ENCODE data around the gene SMPD4.
"Not testable (repeated sequence)": the region's sequence is repeated elsewhere in the genome, so short reads cannot be mapped to it uniquely, and the experiment has no call there.

- not testable (repeated sequence) for TF ChIP-seq CTCF (IDR thresholded peaks at IDR 0.05; ENCODE audit: low read depth, low read length); EZH2phosphoT487 (IDR thresholded peaks at IDR 0.05; ENCODE audit: low read depth)
Observed at GRCh38 chr2:130154423-130154770, 27.0 kb downstream of the SMPD4 start.
